Nephron progenitor cell (in vitro differentiated cells): ENCODE data around the gene SLC36A3.

Experiments
- DNase-seq: peaks from one replicate; pipeline ENCODE4 v3.0.0; 2021
- H3K27ac Mint-ChIP-seq: 2 replicates; pipeline ENCODE4 v1.8.0; 2021; ENCODE audit warnings: mild to moderate bottlenecking, moderate library complexity, mixed read lengths
- H3K27me3 Mint-ChIP-seq: 2 replicates; pipeline ENCODE4 v1.8.0; 2021; ENCODE audit warnings: mild to moderate bottlenecking, low read depth, mixed read lengths; ENCODE audit not compliant: poor library complexity
- H3K36me3 Mint-ChIP-seq: 2 replicates; pipeline ENCODE4 v1.8.0; 2021; ENCODE audit warnings: low read depth, mixed read lengths
- H3K4me1 Mint-ChIP-seq: 2 replicates; pipeline ENCODE4 v1.8.0; 2021; ENCODE audit warnings: mixed read lengths
- H3K4me3 Mint-ChIP-seq: 2 replicates; pipeline ENCODE4 v1.8.0; 2021; ENCODE audit warnings: mild to moderate bottlenecking, moderate library complexity, mixed read lengths
- H3K9me3 Mint-ChIP-seq: 2 replicates; pipeline ENCODE4 v1.8.0; 2021; ENCODE audit warnings: mild to moderate bottlenecking, moderate library complexity, mixed read lengths
- TF ChIP-seq, protein P1 (sequence below): fragments of 200-600 bp; sonication (generic); IDR thresholded peaks from 2 replicates; pipeline ENCODE4 v1.5.0; 2021; ENCODE audit warnings: antibody characterized with exemption

SLC36A3 gene

DNA sequence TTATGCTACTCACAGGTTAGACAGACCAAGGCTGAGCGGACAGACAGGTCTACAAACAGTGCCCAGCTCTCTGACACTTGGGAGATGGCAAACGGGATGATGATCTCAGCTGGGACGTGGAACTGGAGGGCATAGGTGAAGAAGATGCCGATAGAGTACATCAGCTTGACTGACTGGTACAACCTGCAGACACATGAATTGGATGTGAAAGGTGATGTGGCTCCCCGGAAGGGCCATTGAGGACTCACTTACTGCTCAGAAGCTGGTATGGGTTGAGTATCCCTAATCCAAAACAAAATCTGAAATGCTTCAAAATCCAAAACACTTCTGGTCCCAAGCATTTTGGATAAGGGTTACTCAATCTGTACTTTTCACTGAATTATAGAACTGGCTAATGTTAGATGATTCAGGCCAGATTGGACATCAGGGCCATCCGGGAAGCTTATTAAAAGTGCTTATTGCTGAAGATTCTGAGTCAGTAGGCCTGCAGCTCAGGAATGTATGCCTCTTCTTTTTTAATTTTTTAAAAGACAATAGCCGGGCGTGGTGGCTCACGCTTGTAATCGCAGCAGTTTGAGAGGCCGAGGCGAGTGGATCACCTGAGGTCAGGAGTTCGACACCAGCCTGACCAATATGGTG lies 22.4 kb downstream of the SLC36A3 start:
- DNase-seq: no peak
- no peak overlapping the region for H3K27ac Mint-ChIP-seq
- no peaks in the 10 kb centered on the region for H3K9me3 Mint-ChIP-seq
- no peaks in the 10 kb centered on the region for H3K4me1 Mint-ChIP-seq
- no peaks in the 10 kb centered on the region for H3K36me3 Mint-ChIP-seq
- peaks cover 35% of the 10 kb centered on the region for H3K27me3 Mint-ChIP-seq
- TF ChIP-seq, protein P1, sequence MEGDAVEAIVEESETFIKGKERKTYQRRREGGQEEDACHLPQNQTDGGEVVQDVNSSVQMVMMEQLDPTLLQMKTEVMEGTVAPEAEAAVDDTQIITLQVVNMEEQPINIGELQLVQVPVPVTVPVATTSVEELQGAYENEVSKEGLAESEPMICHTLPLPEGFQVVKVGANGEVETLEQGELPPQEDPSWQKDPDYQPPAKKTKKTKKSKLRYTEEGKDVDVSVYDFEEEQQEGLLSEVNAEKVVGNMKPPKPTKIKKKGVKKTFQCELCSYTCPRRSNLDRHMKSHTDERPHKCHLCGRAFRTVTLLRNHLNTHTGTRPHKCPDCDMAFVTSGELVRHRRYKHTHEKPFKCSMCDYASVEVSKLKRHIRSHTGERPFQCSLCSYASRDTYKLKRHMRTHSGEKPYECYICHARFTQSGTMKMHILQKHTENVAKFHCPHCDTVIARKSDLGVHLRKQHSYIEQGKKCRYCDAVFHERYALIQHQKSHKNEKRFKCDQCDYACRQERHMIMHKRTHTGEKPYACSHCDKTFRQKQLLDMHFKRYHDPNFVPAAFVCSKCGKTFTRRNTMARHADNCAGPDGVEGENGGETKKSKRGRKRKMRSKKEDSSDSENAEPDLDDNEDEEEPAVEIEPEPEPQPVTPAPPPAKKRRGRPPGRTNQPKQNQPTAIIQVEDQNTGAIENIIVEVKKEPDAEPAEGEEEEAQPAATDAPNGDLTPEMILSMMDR: no peak
- no peak overlapping the region for H3K4me3 Mint-ChIP-seq

DNA sequence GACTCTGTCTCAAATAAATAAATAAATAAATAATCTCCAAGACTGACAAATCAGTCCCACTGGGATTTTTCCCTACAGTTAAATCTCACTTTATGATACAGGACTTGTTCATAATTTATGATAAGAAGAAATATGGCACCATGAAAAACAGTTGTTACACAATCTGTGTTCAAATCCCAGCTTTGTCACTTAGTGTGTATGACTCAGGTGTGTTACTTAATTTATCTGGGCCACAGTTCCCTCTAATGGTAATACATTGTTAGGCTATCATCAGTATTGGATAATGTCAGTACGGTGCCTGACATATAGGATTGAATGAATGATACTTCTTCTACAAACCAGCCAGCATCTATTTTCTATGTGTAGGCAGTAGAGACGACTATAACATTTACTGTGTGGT lies 23.1 kb downstream of the SLC36A3 start:
- no peaks in the 10 kb centered on the region for H3K9me3 Mint-ChIP-seq
- peaks cover 35% of the 10 kb centered on the region for H3K27me3 Mint-ChIP-seq
- H3K4me1 Mint-ChIP-seq: no peaks in the 10 kb centered on the region
- no peak for DNase-seq
- TF ChIP-seq, protein P1: no peak
- H3K36me3 Mint-ChIP-seq: no peaks in the 10 kb centered on the region
- H3K4me3 Mint-ChIP-seq: no peak overlapping the region
- H3K27ac Mint-ChIP-seq: no peak overlapping the region

DNA sequence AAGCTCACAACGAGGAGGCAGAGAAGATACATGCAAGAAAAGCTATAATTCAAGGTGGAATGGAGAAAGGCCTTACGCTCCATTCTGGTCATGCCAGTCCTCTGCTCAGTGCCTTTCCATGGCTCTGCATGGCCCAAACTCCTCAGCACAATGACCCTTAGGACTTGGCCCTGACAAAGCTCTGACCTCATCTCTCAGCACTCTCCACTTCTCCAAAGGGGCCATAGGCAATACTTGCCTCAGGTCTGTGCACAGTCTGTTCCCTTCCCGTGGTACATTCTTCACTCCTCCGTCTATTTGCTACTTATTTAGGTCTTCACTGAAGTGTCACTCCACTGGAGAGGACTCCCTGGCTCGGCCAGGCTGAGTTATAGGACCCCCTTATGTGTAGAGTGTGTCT lies 24.7 kb downstream of the SLC36A3 start:
- Mint-ChIP-seq H3K36me3 (no peaks in the 10 kb centered on the region), H3K4me1 (no peaks in the 10 kb centered on the region), H3K9me3 (no peaks in the 10 kb centered on the region), H3K4me3 (no peak overlapping the region), H3K27ac (no peak overlapping the region), H3K27me3 (peaks cover 35% of the 10 kb centered on the region)
- no peak for DNase-seq
- TF ChIP-seq, protein P1: no peak

DNA sequence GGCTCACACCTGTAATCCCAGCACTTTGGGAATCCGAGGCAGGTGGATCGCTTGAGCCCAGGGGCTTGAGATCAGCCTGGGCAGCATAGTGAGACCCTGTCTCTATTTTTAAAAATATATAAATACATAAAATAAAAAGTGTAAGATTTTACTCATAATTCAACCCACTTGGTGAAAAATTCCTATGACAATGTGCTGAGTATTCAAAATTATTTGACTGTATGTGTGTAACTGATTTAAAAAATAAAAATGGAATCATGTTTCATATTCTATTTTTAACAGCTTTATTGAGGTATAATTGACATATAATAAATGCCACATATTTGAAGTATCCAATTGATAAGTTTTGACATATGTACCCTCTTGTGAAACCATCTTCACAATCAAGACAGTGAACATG lies 27.8 kb downstream of the SLC36A3 start:
- no peaks in the 10 kb centered on the region for H3K36me3 Mint-ChIP-seq
- H3K4me3 Mint-ChIP-seq: no peak overlapping the region
- H3K27me3 Mint-ChIP-seq: peaks cover 25% of the 10 kb centered on the region
- DNase-seq: no peak
- H3K4me1 Mint-ChIP-seq: no peaks in the 10 kb centered on the region
- no peak overlapping the region for H3K27ac Mint-ChIP-seq
- TF ChIP-seq, protein P1: no peak
- no peaks in the 10 kb centered on the region for H3K9me3 Mint-ChIP-seq

DNA sequence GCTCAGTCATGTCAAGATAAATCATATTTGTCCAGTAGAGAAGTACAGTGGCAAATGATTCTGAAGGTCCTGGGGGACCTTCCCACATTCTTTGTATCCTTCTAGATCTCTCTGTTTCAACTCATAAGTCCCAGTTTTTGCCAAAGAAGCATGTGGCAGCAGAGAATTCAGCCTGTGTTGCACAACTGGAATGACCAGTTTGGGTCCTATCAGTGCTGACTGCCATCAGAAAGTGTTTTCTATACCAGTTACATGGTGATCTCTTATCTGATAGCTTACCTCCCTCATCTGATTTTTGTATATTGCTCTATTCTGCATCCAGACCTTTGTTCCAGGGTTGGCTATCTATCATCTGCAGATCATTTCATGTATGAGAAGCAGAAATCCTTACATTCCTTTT lies 28.9 kb downstream of the SLC36A3 start:
- H3K9me3 Mint-ChIP-seq: no peaks in the 10 kb centered on the region
- DNase-seq: no peak
- H3K4me3 Mint-ChIP-seq: no peak overlapping the region
- peaks cover 20% of the 10 kb centered on the region for H3K27me3 Mint-ChIP-seq
- no peaks in the 10 kb centered on the region for H3K36me3 Mint-ChIP-seq
- TF ChIP-seq, protein P1: no peak
- H3K27ac Mint-ChIP-seq: no peak overlapping the region
- H3K4me1 Mint-ChIP-seq: no peaks in the 10 kb centered on the region

DNA sequence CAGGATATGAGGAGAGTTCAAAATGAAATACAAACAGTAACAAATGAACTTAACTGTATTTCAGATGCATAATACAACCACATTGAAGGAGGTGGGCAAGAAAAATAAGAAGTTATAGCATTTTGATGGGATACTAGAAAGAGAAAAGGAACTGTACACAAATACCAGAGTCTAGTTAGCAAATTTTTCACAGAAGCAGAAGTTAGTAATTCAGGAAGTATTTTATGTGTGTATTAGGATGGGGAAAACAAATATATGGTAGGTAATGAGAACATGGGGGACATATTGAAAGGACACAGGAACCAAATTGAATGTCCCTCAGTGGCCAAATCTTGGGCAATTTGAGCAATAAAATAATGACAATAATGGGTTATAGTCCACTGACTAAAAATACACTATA lies 32.2 kb downstream of the SLC36A3 start:
- TF ChIP-seq, protein P1: no peak
- no peaks in the 10 kb centered on the region for H3K9me3 Mint-ChIP-seq

More for the DNA sequence above, 32.2 kb downstream of the SLC36A3 start:
- no peak for DNase-seq
- Mint-ChIP-seq H3K36me3 (peaks cover 21% of the 10 kb centered on the region), H3K27me3 (no peaks in the 10 kb centered on the region), H3K4me1 (peaks cover 7% of the 10 kb centered on the region), H3K27ac (no peak overlapping the region), H3K4me3 (no peak overlapping the region)
